GM18517 (cell line): Measurements from ENCODE around the gene AGBL1.

Experiments used
- ATAC-seq: cut with Tn5 transposase; IDR thresholded peaks from one replicate; pipeline ENCODE4 v1.9.1; 2021; ENCODE audit warnings: mild to moderate bottlenecking, moderate library complexity; ENCODE audit not compliant: unreplicated experiment

Gene AGBL1

GRCh38 chr15:86316726-86317383 is 237.2 kb downstream of the AGBL1 start:
- no peak for ATAC-seq

- no peak for ATAC-seq
Measured at GRCh38 chr15:86317384-86317740, 237.7 kb downstream of the AGBL1 start.

GRCh38 chr15:86322629-86323028 is 243.0 kb downstream of the AGBL1 start:
- no peak for ATAC-seq

- ATAC-seq = no peak
Measured at GRCh38 chr15:86327230-86327865, 247.7 kb downstream of the AGBL1 start.

- ATAC-seq = no peak
Measured at GRCh38 chr15:86328658-86329057, 249.0 kb downstream of the AGBL1 start.

GRCh38 chr15:86329311-86330013 is 249.8 kb downstream of the AGBL1 start:
- no peak for ATAC-seq

GRCh38 chr15:86333819-86334218 is 254.1 kb downstream of the AGBL1 start:
- no peak for ATAC-seq

GRCh38 chr15:86336051-86336788 is 256.5 kb downstream of the AGBL1 start:
- ATAC-seq = no peak

- no peak for ATAC-seq
Measured at GRCh38 chr15:86337071-86337470, 257.4 kb downstream of the AGBL1 start.

GRCh38 chr15:86347245-86347644 is 267.6 kb downstream of the AGBL1 start:
- no peak for ATAC-seq

GRCh38 chr15:86349565-86349964 is 269.9 kb downstream of the AGBL1 start:
- no peak for ATAC-seq

GRCh38 chr15:86353213-86353612 is 273.5 kb downstream of the AGBL1 start:
- no peak for ATAC-seq

GRCh38 chr15:86355361-86355760 is 275.7 kb downstream of the AGBL1 start:
- no peak for ATAC-seq

- ATAC-seq = no peak
Measured at GRCh38 chr15:86355801-86356200, 276.1 kb downstream of the AGBL1 start.

GRCh38 chr15:86362555-86362954 is 282.9 kb downstream of the AGBL1 start:
- ATAC-seq = no peak

GRCh38 chr15:86373147-86373546 is 293.5 kb downstream of the AGBL1 start:
- ATAC-seq = no peak

- no peak for ATAC-seq
Measured at GRCh38 chr15:86375733-86376280, 296.1 kb downstream of the AGBL1 start.

- ATAC-seq = no peak
Measured at GRCh38 chr15:86377914-86378313, 298.2 kb downstream of the AGBL1 start.

GRCh38 chr15:86382341-86382740 is 302.7 kb downstream of the AGBL1 start:
- ATAC-seq = no peak

GRCh38 chr15:86383611-86384010 is 303.9 kb downstream of the AGBL1 start:
- no peak for ATAC-seq

- no peak for ATAC-seq
Measured at GRCh38 chr15:86384186-86384585, 304.5 kb downstream of the AGBL1 start.
